ENCODE results near the gene SMIM44. TPM values are rescaled to one million over a fixed set of nuclear protein-coding genes. Genes with fewer than 3 reads are reported as not detected.
"Not testable (repeated sequence)": the region's sequence is repeated elsewhere in the genome, so short reads cannot be mapped to it uniquely, and the experiment has no call there.

Gene SMIM44
- not detected in 2 replicates for total RNA-seq (2014; rRNA removed; shearing (Covaris generic))

DNA sequence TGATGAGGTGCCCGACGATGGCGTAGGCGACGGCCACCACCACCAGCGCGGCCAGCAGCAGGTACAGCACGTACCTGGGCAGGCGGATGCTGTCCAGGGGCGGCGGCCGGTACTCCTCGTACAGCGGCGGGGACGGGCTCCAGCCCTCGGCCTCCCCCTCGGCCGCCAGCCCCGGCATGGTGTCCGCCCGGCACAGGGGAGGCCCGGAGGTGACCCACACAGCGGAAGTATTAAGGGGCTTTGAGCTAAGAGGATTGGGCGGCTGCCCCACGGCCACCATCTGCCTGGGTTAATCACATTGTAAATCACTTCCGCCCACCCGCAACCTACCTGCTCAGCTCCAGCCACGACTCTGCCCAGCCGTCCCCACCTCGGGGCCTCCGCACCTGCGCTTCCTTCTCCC is at the start of gene SMIM44:
TSS of gene SMIM44 (minus strand) at position 216 of the 403 bp plus-strand sequence. CDS start at position 178, 38 bp downstream.
- no peak for DNase-seq (ENCODE audit: low spot score)

- no peak for DNase-seq (ENCODE audit: low spot score)
These were observed 49.8 kb upstream of the SMIM44 start for GRCh38 chr19:3533033-3533432.

DNA sequence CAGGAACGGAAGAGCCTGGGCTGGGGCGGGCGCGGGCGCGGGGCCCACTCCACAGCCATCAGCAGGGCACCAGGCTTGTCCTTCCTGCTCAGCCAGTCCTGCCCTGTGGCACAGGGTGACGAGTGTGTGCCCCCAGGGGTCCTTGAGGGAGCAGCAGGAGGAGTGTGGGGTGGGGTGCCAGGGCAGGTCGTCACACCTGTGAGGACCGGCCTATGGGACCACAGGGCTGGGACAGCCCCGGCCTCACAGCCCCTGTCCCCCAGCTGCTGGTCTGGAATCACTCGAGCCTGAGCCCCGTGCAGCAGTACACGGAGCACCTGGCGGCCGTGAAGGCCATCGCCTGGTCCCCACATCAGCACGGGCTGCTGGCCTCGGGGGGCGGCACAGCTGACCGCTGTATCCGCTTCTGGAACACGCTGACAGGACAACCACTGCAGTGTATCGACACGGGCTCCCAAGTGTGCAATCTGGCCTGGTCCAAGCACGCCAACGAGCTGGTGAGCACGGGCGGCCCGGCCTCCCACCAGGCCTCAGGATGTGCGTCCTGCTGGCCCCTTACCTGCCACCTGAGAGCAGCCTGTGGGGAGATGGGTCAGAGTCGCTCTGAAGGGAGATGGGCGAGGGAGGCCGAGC is 49.0 kb upstream of the SMIM44 start:
- DNase-seq (ENCODE audit: low spot score) = no peak

- DNase-seq (ENCODE audit: low spot score) = no peak
These were observed 48.5 kb upstream of the SMIM44 start for GRCh38 chr19:3531716-3532115.

DNA sequence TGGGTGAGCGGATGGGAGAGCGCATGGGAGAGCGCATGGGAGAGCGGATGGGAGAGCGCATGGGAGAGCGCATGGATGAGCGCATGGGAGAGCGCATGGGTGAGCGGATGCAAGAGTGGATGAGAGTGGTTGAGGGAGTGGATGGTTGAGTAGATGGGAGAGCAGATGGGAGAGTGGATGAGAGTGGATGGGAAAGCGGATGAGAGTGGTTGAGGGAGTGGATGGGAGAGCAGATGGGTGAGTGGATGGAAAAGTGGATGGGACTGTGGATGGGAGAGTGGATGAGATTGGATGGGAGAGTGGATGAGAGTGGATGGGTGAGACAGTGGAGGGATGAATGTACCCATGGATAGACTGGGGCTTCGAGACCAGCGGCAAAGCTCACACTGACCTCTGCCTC is 47.1 kb upstream of the SMIM44 start:
- no peak for DNase-seq (ENCODE audit: low spot score)

- DNase-seq (ENCODE audit: low spot score) = not testable (repeated sequence)
These were observed 46.1 kb upstream of the SMIM44 start for GRCh38 chr19:3529299-3529698.

- DNase-seq (ENCODE audit: low spot score) = no peak
These were observed 45.4 kb upstream of the SMIM44 start for GRCh38 chr19:3528539-3529211.

DNA sequence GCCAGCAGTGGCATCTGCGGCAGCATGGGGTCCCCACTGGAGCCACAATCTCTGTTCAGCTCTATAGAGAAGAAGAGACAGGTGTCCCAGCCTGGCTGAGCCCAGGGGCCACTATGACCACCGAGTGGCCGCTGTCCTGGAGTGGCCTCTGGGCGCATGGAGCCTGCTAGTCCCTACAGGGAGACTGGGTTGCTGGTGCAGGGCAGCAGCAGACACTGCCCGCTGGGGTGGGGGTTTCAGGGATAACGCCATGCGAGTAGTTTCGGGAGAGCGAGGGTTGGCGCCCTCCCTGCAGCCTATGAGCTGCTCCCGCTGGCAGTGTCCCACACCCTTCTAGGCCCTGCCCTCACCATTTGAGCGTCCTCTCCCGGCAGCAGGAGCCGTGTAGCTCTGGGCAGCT is 44.8 kb upstream of the SMIM44 start:
- no peak for DNase-seq (ENCODE audit: low spot score)

GRCh38 chr19:3527238-3527910 is 44.1 kb upstream of the SMIM44 start:
- DNase-seq (ENCODE audit: low spot score) = no peak

GRCh38 chr19:3526507-3527237 is 43.4 kb upstream of the SMIM44 start:
- no peak for DNase-seq (ENCODE audit: low spot score)

DNA sequence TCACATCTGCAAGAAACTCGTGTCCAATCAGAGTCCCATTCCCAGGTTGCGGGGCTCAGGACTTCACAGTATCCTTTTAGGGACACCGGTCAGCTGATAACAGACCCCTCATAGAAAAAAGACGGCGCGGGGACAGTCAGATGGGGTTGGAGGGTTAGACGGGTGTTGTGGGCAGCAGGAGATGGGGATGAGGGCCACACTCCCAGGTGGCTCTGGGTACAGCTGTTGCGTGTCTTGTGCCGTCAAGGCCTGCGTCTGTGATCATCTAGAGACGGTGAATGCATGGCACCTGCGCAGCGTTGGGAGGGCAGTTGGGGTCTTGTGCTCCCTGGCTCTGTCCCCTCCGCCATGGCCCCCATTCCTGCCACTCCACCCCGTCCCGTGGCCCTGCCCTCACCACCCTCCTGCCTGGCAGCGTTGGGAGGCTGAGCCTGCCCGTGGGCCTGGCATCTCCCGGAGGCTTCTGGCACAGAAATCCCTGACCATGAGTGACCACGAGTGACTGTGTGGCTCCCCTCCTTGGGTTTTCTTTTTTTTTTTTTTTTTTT is 41.7 kb upstream of the SMIM44 start:
- DNase-seq (ENCODE audit: low spot score) = no peak

DNA sequence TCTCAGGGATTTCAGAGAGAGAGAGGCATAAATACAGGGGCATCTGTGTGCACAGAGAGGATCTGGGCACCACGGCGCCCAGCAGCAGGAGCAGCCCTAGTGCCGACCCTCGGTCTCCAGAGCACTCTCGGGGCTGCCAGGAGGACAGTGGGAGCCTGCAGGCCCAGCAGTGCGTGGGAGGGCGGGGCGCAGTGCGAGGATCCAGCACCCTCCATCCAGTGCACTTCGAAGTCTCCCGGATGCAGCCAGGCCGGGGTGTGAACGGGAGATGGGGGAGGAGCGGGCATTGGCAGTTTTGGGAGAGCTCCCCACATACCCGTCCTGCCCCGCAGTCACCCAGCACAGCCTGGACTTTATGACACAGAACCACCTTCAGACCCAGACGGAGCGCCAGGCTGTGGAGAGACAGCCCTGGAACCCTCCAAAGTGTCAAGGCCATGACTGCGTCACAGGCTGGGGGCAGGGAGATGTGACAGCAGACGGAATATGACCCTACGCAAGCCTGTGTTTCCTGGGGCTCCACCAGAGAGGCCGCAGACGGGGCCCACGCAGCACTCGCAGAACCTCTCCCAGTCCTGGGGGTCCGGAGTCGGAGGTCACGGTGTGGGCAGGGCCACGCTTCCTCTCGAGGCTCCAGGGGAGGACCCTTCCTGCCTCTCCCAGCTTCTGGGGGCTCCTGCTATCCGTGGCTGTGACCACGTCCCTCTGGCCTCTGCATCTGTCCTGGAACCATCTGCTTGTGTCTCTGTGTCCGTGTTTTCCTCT is 41.0 kb upstream of the SMIM44 start:
- DNase-seq (ENCODE audit: low spot score) = no peak

DNA sequence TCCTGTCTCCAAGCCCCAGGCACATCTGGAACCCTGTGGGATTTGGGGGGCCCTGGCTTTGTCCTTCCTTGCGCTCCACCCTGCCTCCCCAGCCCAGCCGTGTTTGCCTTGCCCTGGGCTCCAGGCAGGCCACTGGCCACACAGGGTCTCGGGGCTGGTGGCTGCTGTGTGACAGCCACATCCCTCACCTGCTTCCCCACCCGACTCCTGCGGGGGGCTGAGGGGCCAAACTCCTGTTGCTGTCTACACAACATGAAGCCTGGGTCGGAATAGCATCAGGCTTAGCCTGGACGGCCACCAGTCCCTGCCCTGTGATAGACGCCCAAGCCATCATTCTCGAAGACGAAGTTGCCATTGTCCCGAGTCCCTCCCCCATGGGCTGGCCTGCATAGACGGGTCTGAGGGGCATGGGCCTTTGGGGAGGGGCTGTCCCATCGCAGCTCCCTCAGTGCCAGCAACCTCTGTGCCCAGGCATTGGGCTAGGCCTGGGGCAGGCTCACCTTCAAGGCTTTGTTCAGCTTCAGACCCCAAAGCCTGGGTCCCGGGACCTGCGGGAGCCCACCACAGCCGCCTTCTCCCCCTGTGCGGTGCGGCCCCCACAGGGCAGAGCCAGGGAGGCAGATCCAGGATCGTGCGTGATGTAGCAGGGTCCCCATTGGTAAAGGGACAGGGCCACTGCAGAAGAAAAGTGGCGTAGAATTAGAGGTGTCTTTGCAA is 40.3 kb upstream of the SMIM44 start:
- DNase-seq (ENCODE audit: low spot score) = no peak

DNA sequence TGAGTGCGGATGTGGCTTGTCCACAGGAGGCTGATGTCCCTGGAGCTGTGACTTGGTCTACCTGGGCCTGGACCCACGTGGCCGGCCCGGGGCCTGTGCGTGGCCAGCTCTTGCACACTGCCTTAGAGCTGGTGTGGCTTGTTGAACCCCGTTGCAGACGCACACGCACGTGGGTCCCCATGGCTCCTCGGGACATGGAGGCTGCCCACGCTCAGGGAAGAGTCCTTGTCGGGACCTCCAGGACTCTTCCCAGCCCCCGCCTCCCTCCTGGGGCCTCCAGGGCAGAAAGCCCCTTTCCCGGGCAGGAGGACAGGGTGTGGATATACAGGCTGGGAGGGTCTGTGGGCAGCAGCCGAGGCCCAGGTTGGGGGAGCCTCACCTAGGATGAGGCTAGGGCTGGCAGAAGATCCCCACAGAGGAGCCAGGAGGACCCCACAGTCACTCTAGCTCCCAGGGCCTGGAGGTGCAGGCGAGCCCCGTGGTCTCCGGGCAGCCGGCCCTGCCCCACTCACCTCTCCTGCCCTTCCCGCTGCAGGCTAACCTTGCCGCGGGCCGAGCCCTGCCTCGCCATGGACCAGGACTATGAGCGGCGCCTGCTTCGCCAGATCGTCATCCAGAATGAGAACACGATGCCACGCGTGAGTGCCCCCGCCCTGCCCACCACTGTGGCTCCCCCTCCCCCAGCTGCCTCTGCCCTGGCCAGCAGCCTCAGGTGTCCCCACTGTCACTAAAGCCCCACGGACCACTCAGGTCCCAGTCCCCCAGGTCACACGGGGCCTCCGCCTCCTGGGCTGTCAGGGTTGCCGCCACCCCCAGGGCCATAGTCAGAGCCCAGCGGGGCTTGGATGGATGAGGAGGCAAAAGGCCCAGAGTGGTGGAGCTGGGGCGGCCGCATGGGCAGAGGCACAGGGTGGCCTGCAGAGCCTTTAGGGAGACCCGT is 39.5 kb upstream of the SMIM44 start:
- no peak for DNase-seq (ENCODE audit: low spot score)

DNA sequence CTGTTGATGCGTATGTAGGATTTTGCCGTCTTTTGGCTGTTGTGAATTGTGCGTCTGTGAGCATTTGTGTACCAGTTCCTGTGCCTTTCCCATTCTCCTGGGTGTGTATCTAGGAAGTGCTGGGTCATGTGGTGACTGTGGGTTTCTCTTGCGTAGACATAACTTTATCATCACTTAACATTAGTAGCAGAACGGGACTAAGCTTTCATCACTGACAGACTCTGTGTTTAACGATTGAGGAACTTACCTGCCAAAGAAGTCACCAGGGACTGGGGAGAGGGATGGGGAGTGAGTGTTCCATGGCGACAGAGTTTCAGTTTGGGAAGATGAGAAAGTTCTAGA is 37.8 kb upstream of the SMIM44 start:
- DNase-seq (ENCODE audit: low spot score) = no peak

- no peak for DNase-seq (ENCODE audit: low spot score)
These were observed 37.2 kb upstream of the SMIM44 start for GRCh38 chr19:3520166-3521103.

DNA sequence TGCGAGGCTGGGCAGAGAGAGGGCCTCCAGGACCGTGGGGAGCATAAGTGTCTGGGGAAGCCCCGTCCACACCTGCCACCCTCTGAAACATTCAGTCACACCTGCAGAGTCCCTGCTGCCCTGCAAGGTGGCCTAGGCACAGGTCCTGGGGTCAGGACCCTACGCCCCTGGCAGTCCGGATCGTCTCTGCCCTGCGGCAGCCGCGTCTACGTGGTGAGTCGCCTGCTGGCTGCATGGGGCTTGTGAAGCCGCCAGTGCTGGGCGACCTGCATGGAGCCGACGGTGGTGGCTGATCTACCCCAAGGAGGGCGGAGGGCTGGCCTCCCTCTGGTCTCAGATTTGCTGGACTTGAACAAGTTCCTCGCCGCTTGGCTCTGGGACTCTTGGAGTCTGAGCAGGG is 35.9 kb upstream of the SMIM44 start:
- no peak for DNase-seq (ENCODE audit: low spot score)

GRCh38 chr19:3518659-3519058 is 35.4 kb upstream of the SMIM44 start:
- no peak for DNase-seq (ENCODE audit: low spot score)

Data from A172 (cell line).